ENCODE data around the gene ITPR2.

GRCh38 chr12:26748412-26748740 is 84.6 kb downstream of the ITPR2 start:
- TF ChIP-seq CTCF (IDR thresholded peaks at IDR 0.05) (no peak), POLR2A (IDR thresholded peaks at IDR 0.05) (no peak)

Measured in Peyer's patch (tissue), 4 donors.